CD4-positive, alpha-beta T cell (primary cell): Measurements from ENCODE around the gene TPSAB1. TPM values are rescaled to one million over a fixed set of nuclear protein-coding genes. Genes with fewer than 3 reads are reported as not detected.
"Not testable (repeated sequence)": the region's sequence is repeated elsewhere in the genome, so short reads cannot be mapped to it uniquely, and the experiment has no call there.

Source experiments
- ATAC-seq: fragments of 200-7000 bp; cut with Tn5 transposase; one replicate; pipeline ENCODE4 v1.10.0; 2022; ENCODE audit warnings: mild to moderate bottlenecking; ENCODE audit not compliant: poor library complexity
- CTCF ChIA-PET: fragments of 350-600 bp; sonication (Branson Sonifier 250); formaldehyde crosslinking; loops from one replicate; lab custom pipeline; 2021; ENCODE audit warnings: antibody characterized with exemption, inconsistent platforms; lab: Charles Lee
- POLR2A ChIA-PET: fragments of 350-600 bp; sonication (Branson Sonifier 250); formaldehyde crosslinking; loops from one replicate; lab custom pipeline; 2021; ENCODE audit warnings: antibody characterized with exemption, inconsistent platforms; lab: Charles Lee
- DNase-seq, 14 experiments: peaks; one replicate each; pipeline ENCODE4 v3.0.0-alpha.2; 2013 to 2020; ENCODE audit warnings: mixed read lengths in 2 of 14
- H3K27ac ChIP-seq, 2 donors: one replicate each; pipeline versions ENCODE4 v1.5.1 to v1.7.0; 2013; ENCODE audit warnings: low read length in 2 of 2, low read depth in 1 of 2, mild to moderate bottlenecking in 1 of 2
- H3K27me3 ChIP-seq, 2 experiments: 1 replicate in 1 of 2; 2 replicates in 1 of 2; pipeline versions ENCODE4 v1.6.1 to v1.7.0; 2013; ENCODE audit warnings: low read length in 2 of 2, control low read depth in 1 of 2, mild to moderate bottlenecking in 1 of 2, moderate library complexity in 1 of 2; ENCODE audit not compliant: insufficient read depth in 2 of 2, control insufficient read depth in 1 of 2
- H3K36me3 ChIP-seq: one replicate; pipeline ENCODE4 v1.6.1; 2013; ENCODE audit warnings: low read length, control low read depth; ENCODE audit not compliant: insufficient read depth
- H3K4me1 ChIP-seq: one replicate; pipeline ENCODE4 v1.6.1; 2013; ENCODE audit warnings: low read length, control low read depth; ENCODE audit not compliant: insufficient read depth
- H3K4me3 ChIP-seq: one replicate; pipeline ENCODE4 v1.5.1; 2013; ENCODE audit warnings: mild to moderate bottlenecking, low read length, moderate library complexity
- H3K9me3 ChIP-seq, 2 experiments: 1 replicate in 1 of 2; 2 replicates in 1 of 2; pipeline versions ENCODE4 v1.6.1 to v1.7.0; 2013; ENCODE audit warnings: low read length in 2 of 2, mild to moderate bottlenecking in 2 of 2, control low read depth in 1 of 2, moderate library complexity in 1 of 2; ENCODE audit not compliant: control insufficient read depth in 1 of 2, insufficient read depth in 1 of 2
- H3K27ac Mint-ChIP-seq: one replicate; pipeline ENCODE4 v1.8.0; 2020; ENCODE audit warnings: mixed read lengths
- H3K27me3 Mint-ChIP-seq: one replicate; pipeline ENCODE4 v1.8.0; 2021; ENCODE audit warnings: mixed read lengths
- H3K36me3 Mint-ChIP-seq: one replicate; pipeline ENCODE4 v1.8.0; 2021; ENCODE audit warnings: low read depth, mixed read lengths
- H3K4me1 Mint-ChIP-seq: one replicate; pipeline ENCODE4 v1.8.0; 2021; ENCODE audit warnings: low read depth, mixed read lengths
- H3K4me3 Mint-ChIP-seq: one replicate; pipeline ENCODE4 v1.8.0; 2020; ENCODE audit warnings: mild to moderate bottlenecking, mixed read lengths
- H3K9me3 Mint-ChIP-seq: one replicate; pipeline ENCODE4 v1.8.0; 2020; ENCODE audit warnings: mixed read lengths
- intact Hi-C, 2 experiments: fragments of 100-400 bp; cut with DNase I in 1 of 2; cut with micrococcal nuclease in 1 of 2; formaldehyde crosslinking; loops; one replicate each; pipeline versions ENCODE4 v1.15.1 to v1.9.0; 2023 to 2025; cut with DNase I, micrococcal nuclease
- total RNA-seq, 174 experiments: library from RNA in 2 of 174; stranded (reverse) in 2 of 174; gene quantifications; one replicate each; pipeline ENCODE4 v1.2.3 and lab custom pipeline; 2021 to 2026
- TF ChIP-seq, protein P1 (sequence below): fragments of 200-600 bp; IDR thresholded peaks from one replicate; pipeline ENCODE4 v1.8.0; 2022; ENCODE audit warnings: antibody characterized with exemption, mild to moderate bottlenecking

Gene TPSAB1
- total RNA-seq, 2 experiments from 2014 or later = 0.22 TPM; not detected in 1

DNA sequence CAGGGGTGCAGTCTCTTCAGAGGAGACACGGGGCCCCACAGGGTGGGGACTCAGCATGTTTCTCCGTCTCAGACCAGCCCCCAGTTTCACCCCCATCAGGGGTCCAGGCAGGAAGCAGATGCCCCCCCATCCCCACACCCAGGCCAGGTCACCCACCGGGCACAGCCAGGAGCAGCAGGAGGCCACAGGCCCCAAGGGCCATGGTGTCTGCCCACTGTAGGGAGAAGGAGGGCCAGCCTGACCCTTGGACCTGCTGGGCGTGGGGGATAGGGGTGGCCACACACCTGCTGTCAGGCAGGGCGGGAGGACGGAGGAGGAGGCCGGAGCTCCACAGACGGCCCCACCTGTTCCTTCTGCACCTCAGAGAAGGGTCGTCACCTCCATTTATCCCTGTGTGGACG is 15.5 kb upstream of the TPSAB1 start, which contains the start of gene TPSG1:
TPSG1 (minus strand) TSS at position 218 of the 401 bp plus-strand sequence; CDS start at position 202, 16 bp downstream.
- Histone ChIP-seq H3K9me3 (no peaks in the 10 kb centered on the region), H3K4me3 (no peak within 1 kb of the TSS), H3K27me3 (peaks cover 0 to 2% of the 10 kb centered on the region in 2 experiments), H3K36me3 (no peaks in the 10 kb centered on the region), H3K4me1 (no peaks in the 10 kb centered on the region), H3K27ac (no peak within 1 kb of the TSS)
- ChIA-PET POLR2A (no interaction called here), CTCF (no interaction called here)
- Mint-ChIP-seq H3K27ac (no peak within 1 kb of the TSS), H3K4me1 (no peaks in the 10 kb centered on the region), H3K36me3 (no peaks in the 10 kb centered on the region), H3K27me3 (peaks cover 4% of the 10 kb centered on the region), H3K9me3 (no peaks in the 10 kb centered on the region), H3K4me3 (no peak within 1 kb of the TSS)
- ATAC-seq (no peak), DNase-seq (no peak)
- intact Hi-C loops = no loop called here
- TF ChIP-seq, protein P1, sequence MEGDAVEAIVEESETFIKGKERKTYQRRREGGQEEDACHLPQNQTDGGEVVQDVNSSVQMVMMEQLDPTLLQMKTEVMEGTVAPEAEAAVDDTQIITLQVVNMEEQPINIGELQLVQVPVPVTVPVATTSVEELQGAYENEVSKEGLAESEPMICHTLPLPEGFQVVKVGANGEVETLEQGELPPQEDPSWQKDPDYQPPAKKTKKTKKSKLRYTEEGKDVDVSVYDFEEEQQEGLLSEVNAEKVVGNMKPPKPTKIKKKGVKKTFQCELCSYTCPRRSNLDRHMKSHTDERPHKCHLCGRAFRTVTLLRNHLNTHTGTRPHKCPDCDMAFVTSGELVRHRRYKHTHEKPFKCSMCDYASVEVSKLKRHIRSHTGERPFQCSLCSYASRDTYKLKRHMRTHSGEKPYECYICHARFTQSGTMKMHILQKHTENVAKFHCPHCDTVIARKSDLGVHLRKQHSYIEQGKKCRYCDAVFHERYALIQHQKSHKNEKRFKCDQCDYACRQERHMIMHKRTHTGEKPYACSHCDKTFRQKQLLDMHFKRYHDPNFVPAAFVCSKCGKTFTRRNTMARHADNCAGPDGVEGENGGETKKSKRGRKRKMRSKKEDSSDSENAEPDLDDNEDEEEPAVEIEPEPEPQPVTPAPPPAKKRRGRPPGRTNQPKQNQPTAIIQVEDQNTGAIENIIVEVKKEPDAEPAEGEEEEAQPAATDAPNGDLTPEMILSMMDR = no peak

DNA sequence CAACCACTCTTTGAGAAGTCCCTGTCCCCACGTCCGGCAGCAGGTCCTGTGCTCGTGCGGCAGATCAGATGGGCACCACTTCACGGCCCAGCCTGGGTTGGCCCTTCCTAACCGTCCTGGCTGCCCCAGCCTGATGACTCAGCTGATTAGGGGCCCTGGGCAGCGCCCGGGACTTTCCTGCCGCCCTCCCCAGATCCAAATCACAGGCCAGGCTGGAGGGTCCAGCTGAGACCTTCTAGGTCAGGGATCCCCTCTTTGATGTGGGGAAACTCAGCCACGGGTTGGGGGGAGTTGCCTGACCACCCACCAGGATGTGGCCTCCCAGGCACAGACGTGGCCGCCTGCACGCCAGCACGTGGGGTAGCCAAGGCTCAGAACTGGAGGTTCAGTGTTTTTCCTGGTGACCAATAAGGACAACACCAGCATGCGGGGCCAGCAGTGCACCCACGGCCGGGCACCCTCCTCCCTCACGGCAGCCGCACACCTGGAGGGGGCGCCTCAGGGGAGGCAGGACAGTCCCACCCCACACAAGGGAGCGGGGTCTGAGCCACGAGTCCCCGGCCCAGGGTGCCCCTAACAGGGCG is 14.7 kb upstream of the TPSAB1 start:
- H3K36me3 ChIP-seq, H3K27ac Mint-ChIP-seq, POLR2A ChIA-PET, ATAC-seq, H3K27me3 ChIP-seq, H3K4me3 ChIP-seq, H3K27ac ChIP-seq, H3K4me3 Mint-ChIP-seq, H3K36me3 Mint-ChIP-seq, DNase-seq, H3K4me1 ChIP-seq, CTCF ChIA-PET, H3K9me3 ChIP-seq, H3K4me1 Mint-ChIP-seq, H3K27me3 Mint-ChIP-seq, H3K9me3 Mint-ChIP-seq: not testable (repeated sequence)
- intact Hi-C loops = loop anchor here in 1 of 2 experiments (2.0 kb wide), 1 partner anchor 21 kb away; no protein-coding TSS in a partner anchor

DNA sequence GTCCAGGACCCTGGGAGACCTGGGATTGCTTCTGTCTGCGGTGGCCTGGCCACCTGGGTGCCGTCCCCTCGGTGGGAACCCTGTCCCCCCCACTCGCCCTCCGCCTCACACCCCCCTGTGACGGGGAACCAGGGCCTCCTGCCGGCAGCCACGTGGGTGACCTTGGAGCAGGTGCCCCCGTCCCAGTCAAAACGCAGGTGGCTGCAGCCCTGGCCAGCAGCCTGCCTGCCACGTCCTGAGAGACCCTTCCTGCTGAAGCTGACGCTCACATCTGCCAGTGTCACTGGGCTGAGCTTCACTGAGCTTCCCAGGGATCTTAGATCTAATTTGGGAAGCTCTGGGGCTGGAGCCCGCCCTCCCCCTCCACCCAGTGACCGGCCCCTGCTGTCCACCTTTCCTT is 13.8 kb upstream of the TPSAB1 start:
- CTCF ChIA-PET, H3K9me3 Mint-ChIP-seq, POLR2A ChIA-PET, H3K27me3 ChIP-seq, H3K27me3 Mint-ChIP-seq, H3K9me3 ChIP-seq, H3K27ac Mint-ChIP-seq, H3K36me3 Mint-ChIP-seq, H3K27ac ChIP-seq, H3K4me3 ChIP-seq, H3K4me1 Mint-ChIP-seq, H3K36me3 ChIP-seq, H3K4me3 Mint-ChIP-seq, H3K4me1 ChIP-seq, DNase-seq, ATAC-seq: not testable (repeated sequence)
- intact Hi-C loops = loop anchor here in 1 of 2 experiments (2.0 kb wide), 1 partner anchor 20 kb away; no protein-coding TSS in a partner anchor

DNA sequence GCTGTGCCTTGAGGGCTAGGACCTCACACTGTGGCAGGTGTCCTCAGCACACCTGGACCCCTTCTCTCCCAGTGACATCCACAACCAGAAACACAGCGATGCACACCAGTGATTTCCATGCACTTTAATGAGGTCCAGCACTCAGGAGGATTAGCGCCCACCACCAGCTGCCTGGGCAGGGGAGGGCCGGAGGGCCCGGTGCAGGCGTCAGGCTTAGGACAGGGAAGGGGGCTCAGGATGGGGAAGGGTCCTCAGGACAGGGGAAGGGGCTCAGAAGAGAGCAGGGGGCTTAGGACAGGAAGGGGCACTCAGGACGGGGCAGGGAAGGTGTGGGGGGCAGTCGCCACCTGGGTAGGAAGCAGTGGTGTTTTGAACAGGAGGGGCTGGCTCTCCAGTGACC is 12.3 kb upstream of the TPSAB1 start:
- H3K27me3 ChIP-seq, H3K27me3 Mint-ChIP-seq, intact Hi-C loops, H3K9me3 Mint-ChIP-seq, H3K27ac ChIP-seq, H3K36me3 ChIP-seq, H3K9me3 ChIP-seq, POLR2A ChIA-PET, H3K4me1 ChIP-seq, H3K36me3 Mint-ChIP-seq, H3K4me3 Mint-ChIP-seq, H3K27ac Mint-ChIP-seq, H3K4me3 ChIP-seq, DNase-seq, ATAC-seq, H3K4me1 Mint-ChIP-seq, CTCF ChIA-PET: not testable (repeated sequence)

DNA sequence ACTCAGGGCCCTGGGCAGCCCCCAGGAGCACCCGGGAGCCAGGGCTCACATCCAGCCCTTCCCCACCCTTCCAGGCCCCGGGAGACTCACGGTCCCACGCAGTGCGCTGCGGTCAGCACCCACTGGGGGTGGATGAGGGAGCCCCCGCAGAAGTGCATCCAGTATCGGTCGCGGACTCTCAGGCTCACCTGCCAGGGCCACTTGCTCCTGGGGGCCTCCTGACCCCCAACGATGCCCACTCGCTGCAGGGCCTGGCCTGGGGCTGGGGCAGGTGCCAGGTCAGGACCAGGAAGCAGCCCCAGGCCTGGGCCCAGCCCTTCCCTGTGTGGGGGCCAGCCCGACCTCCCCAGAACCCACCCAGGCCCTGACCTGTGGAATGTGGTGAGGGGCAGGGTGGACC is 11.0 kb upstream of the TPSAB1 start:
- H3K27me3 ChIP-seq, H3K4me1 ChIP-seq, H3K9me3 ChIP-seq, H3K27me3 Mint-ChIP-seq, H3K36me3 Mint-ChIP-seq, H3K4me1 Mint-ChIP-seq, CTCF ChIA-PET, POLR2A ChIA-PET, DNase-seq, H3K9me3 Mint-ChIP-seq, H3K4me3 Mint-ChIP-seq, H3K27ac ChIP-seq, intact Hi-C loops, ATAC-seq, H3K4me3 ChIP-seq, H3K36me3 ChIP-seq, H3K27ac Mint-ChIP-seq: not testable (repeated sequence)

DNA sequence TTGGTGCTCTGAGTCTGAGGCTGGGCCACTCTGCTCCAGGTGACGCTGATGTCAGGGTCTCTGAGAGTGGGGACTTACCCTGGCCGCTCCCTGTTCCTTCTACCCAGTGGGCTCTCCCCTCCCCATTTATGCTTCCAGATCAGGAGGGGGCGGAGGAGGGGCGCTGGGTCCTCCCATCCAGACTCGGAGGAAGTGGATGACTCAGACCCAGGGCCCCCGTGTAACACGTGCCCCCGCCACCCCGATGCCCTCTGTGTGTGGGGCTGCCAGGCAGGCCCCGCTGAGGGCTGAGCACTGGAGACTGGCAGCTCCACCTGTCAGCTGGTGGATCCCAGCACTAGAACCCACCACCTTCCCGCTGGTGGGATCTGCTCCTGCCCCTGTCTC is 10.4 kb upstream of the TPSAB1 start, which contains the start of gene TPSB2:
TPSB2 (minus strand) TSS at position 101 of the 387 bp plus-strand sequence. CDS start 233 bp downstream, outside the sequence.
- H3K4me1 Mint-ChIP-seq, H3K27ac ChIP-seq, H3K9me3 Mint-ChIP-seq, intact Hi-C loops, H3K27ac Mint-ChIP-seq, H3K27me3 ChIP-seq, DNase-seq, ATAC-seq, H3K4me3 ChIP-seq, POLR2A ChIA-PET, H3K27me3 Mint-ChIP-seq, H3K4me1 ChIP-seq, H3K9me3 ChIP-seq, CTCF ChIA-PET, H3K4me3 Mint-ChIP-seq, H3K36me3 ChIP-seq, H3K36me3 Mint-ChIP-seq: not testable (repeated sequence)
